Activated naive CD4-positive, alpha-beta T cell treated with anti-CD3 and anti-CD28 coated beads, Interleukin-2, amount 50 U/mL, for 24 hours (primary cell): ENCODE results near the gene SPATA13.
"Not testable (repeated sequence)": the region's sequence is repeated elsewhere in the genome, so short reads cannot be mapped to it uniquely, and the experiment has no call there.

Source experiments
- H3K27ac Mint-ChIP-seq: one replicate; pipeline ENCODE4 v1.8.0; 2021; ENCODE audit warnings: mild to moderate bottlenecking, mixed read lengths
- H3K27me3 Mint-ChIP-seq: one replicate; pipeline ENCODE4 v1.8.0; 2021; ENCODE audit warnings: mixed read lengths
- H3K36me3 Mint-ChIP-seq: one replicate; pipeline ENCODE4 v1.8.0; 2021; ENCODE audit warnings: mixed read lengths
- H3K4me1 Mint-ChIP-seq: one replicate; pipeline ENCODE4 v1.8.0; 2021; ENCODE audit warnings: mixed read lengths
- H3K4me3 Mint-ChIP-seq: one replicate; pipeline ENCODE4 v1.8.0; 2021; ENCODE audit warnings: mild to moderate bottlenecking, mixed read lengths
- H3K9me3 Mint-ChIP-seq: one replicate; pipeline ENCODE4 v1.8.0; 2021; ENCODE audit warnings: mixed read lengths

The SPATA13 gene

GRCh38 chr13:24194447-24194846 is 33.9 kb downstream of the SPATA13 start:
- Mint-ChIP-seq H3K27ac (no peak overlapping the region), H3K4me1 (no peaks in the 10 kb centered on the region), H3K9me3 (no peaks in the 10 kb centered on the region), H3K27me3 (no peaks in the 10 kb centered on the region), H3K4me3 (no peak overlapping the region), H3K36me3 (no peaks in the 10 kb centered on the region)

- H3K4me1 Mint-ChIP-seq = no peaks in the 10 kb centered on the region
- no peak overlapping the region for H3K27ac Mint-ChIP-seq
- H3K9me3 Mint-ChIP-seq = no peaks in the 10 kb centered on the region
- H3K27me3 Mint-ChIP-seq = no peaks in the 10 kb centered on the region
- no peaks in the 10 kb centered on the region for H3K36me3 Mint-ChIP-seq
- no peak overlapping the region for H3K4me3 Mint-ChIP-seq
These were observed 35.1 kb downstream of the SPATA13 start for GRCh38 chr13:24195626-24196025.

GRCh38 chr13:24196593-24197197 is 36.2 kb downstream of the SPATA13 start:
- Mint-ChIP-seq H3K27me3 (no peaks in the 10 kb centered on the region), H3K4me3 (no peak overlapping the region), H3K36me3 (no peaks in the 10 kb centered on the region), H3K9me3 (no peaks in the 10 kb centered on the region), H3K27ac (no peak overlapping the region), H3K4me1 (no peaks in the 10 kb centered on the region)

GRCh38 chr13:24199016-24199415 is 38.5 kb downstream of the SPATA13 start:
- Mint-ChIP-seq H3K4me3 (no peak overlapping the region), H3K27me3 (no peaks in the 10 kb centered on the region), H3K9me3 (no peaks in the 10 kb centered on the region), H3K4me1 (peaks cover 9% of the 10 kb centered on the region), H3K36me3 (no peaks in the 10 kb centered on the region), H3K27ac (no peak overlapping the region)

GRCh38 chr13:24202215-24202614 is 41.7 kb downstream of the SPATA13 start:
- H3K27ac Mint-ChIP-seq = no peak overlapping the region
- H3K9me3 Mint-ChIP-seq = no peaks in the 10 kb centered on the region
- peaks cover 21% of the 10 kb centered on the region for H3K4me1 Mint-ChIP-seq
- H3K27me3 Mint-ChIP-seq = peaks cover 2% of the 10 kb centered on the region
- no peak overlapping the region for H3K4me3 Mint-ChIP-seq
- H3K36me3 Mint-ChIP-seq = no peaks in the 10 kb centered on the region

- H3K4me3 Mint-ChIP-seq = peak overlapping the region; percentile 34
- H3K27ac Mint-ChIP-seq = peak overlapping the region; percentile 42
- H3K4me1 Mint-ChIP-seq = peaks cover 21% of the 10 kb centered on the region
These were observed 42.8 kb downstream of the SPATA13 start for GRCh38 chr13:24203273-24203672.

GRCh38 chr13:24203811-24204210 is 43.3 kb downstream of the SPATA13 start:
- H3K27ac Mint-ChIP-seq = no peak overlapping the region
- H3K4me1 Mint-ChIP-seq = peaks cover 21% of the 10 kb centered on the region
- peaks cover 2% of the 10 kb centered on the region for H3K27me3 Mint-ChIP-seq
- peak overlapping the region; percentile 24 for H3K4me3 Mint-ChIP-seq
- H3K9me3 Mint-ChIP-seq = no peaks in the 10 kb centered on the region
- no peaks in the 10 kb centered on the region for H3K36me3 Mint-ChIP-seq

More at GRCh38 chr13:24203273-24203672, 42.8 kb downstream of the SPATA13 start:
- no peaks in the 10 kb centered on the region for H3K36me3 Mint-ChIP-seq
- peaks cover 2% of the 10 kb centered on the region for H3K27me3 Mint-ChIP-seq
- H3K9me3 Mint-ChIP-seq = no peaks in the 10 kb centered on the region

GRCh38 chr13:24205076-24205475 is 44.6 kb downstream of the SPATA13 start:
- H3K36me3 Mint-ChIP-seq, H3K9me3 Mint-ChIP-seq, H3K27me3 Mint-ChIP-seq, H3K4me3 Mint-ChIP-seq: not testable (repeated sequence)
- H3K4me1 Mint-ChIP-seq = peaks cover 21% of the 10 kb centered on the region
- peak overlapping the region; percentile 13 for H3K27ac Mint-ChIP-seq

- Mint-ChIP-seq H3K9me3 (no peaks in the 10 kb centered on the region), H3K27ac (no peak overlapping the region), H3K4me3 (no peak overlapping the region), H3K4me1 (peaks cover 21% of the 10 kb centered on the region), H3K27me3 (peaks cover 2% of the 10 kb centered on the region), H3K36me3 (no peaks in the 10 kb centered on the region)
These were observed 47.5 kb downstream of the SPATA13 start for GRCh38 chr13:24207841-24208667.

- Mint-ChIP-seq H3K27ac (no peak overlapping the region), H3K4me1 (peaks cover 11% of the 10 kb centered on the region), H3K4me3 (no peak overlapping the region), H3K9me3 (no peaks in the 10 kb centered on the region), H3K36me3 (no peaks in the 10 kb centered on the region), H3K27me3 (peaks cover 2% of the 10 kb centered on the region)
These were observed 48.6 kb downstream of the SPATA13 start for GRCh38 chr13:24209138-24209537.

- H3K27ac Mint-ChIP-seq = no peak overlapping the region
These were observed 51.7 kb downstream of the SPATA13 start for GRCh38 chr13:24212254-24212653.

GRCh38 chr13:24212674-24213073 is 52.2 kb downstream of the SPATA13 start:
- Mint-ChIP-seq H3K36me3 (no peaks in the 10 kb centered on the region), H3K4me1 (peaks cover 11% of the 10 kb centered on the region), H3K27me3 (no peaks in the 10 kb centered on the region), H3K27ac (no peak overlapping the region), H3K9me3 (no peaks in the 10 kb centered on the region), H3K4me3 (no peak overlapping the region)

More at GRCh38 chr13:24212254-24212653, 51.7 kb downstream of the SPATA13 start:
- Mint-ChIP-seq H3K9me3 (no peaks in the 10 kb centered on the region), H3K27me3 (no peaks in the 10 kb centered on the region), H3K4me1 (peaks cover 8% of the 10 kb centered on the region), H3K4me3 (no peak overlapping the region), H3K36me3 (no peaks in the 10 kb centered on the region)

- no peaks in the 10 kb centered on the region for H3K9me3 Mint-ChIP-seq
- no peak overlapping the region for H3K27ac Mint-ChIP-seq
- H3K27me3 Mint-ChIP-seq = no peaks in the 10 kb centered on the region
- H3K4me1 Mint-ChIP-seq = peaks cover 11% of the 10 kb centered on the region
- H3K36me3 Mint-ChIP-seq = no peaks in the 10 kb centered on the region
- no peak overlapping the region for H3K4me3 Mint-ChIP-seq
These were observed 53.4 kb downstream of the SPATA13 start for GRCh38 chr13:24213932-24214331.

GRCh38 chr13:24214528-24214927 is 54.0 kb downstream of the SPATA13 start:
- H3K9me3 Mint-ChIP-seq = no peaks in the 10 kb centered on the region
- H3K27me3 Mint-ChIP-seq = no peaks in the 10 kb centered on the region
- no peak overlapping the region for H3K27ac Mint-ChIP-seq

GRCh38 chr13:24215126-24215525 is 54.6 kb downstream of the SPATA13 start:
- H3K36me3 Mint-ChIP-seq = no peaks in the 10 kb centered on the region
- H3K27ac Mint-ChIP-seq = no peak overlapping the region
- H3K4me3 Mint-ChIP-seq = no peak overlapping the region
- H3K27me3 Mint-ChIP-seq = no peaks in the 10 kb centered on the region
- peaks cover 14% of the 10 kb centered on the region for H3K4me1 Mint-ChIP-seq
- no peaks in the 10 kb centered on the region for H3K9me3 Mint-ChIP-seq

More at GRCh38 chr13:24214528-24214927, 54.0 kb downstream of the SPATA13 start:
- no peaks in the 10 kb centered on the region for H3K36me3 Mint-ChIP-seq
- peaks cover 11% of the 10 kb centered on the region for H3K4me1 Mint-ChIP-seq
- H3K4me3 Mint-ChIP-seq = no peak overlapping the region

GRCh38 chr13:24215732-24216131 is 55.2 kb downstream of the SPATA13 start:
- Mint-ChIP-seq H3K9me3 (no peaks in the 10 kb centered on the region), H3K27ac (no peak overlapping the region), H3K4me1 (peaks cover 14% of the 10 kb centered on the region), H3K27me3 (no peaks in the 10 kb centered on the region), H3K36me3 (no peaks in the 10 kb centered on the region), H3K4me3 (no peak overlapping the region)
